Activated CD8-positive, alpha-beta memory T cell treated with anti-CD3 and anti-CD28 coated beads for 4 hours (primary cell): ENCODE data around the gene SDK1.

Experiments
- DNase-seq, 2 donors: peaks; one replicate each; pipeline ENCODE4 v3.0.0-alpha.2; 2020; ENCODE audit warnings: low read depth in 2 of 2

SDK1 gene

GRCh38 chr7:3787717-3788264 lies 486.7 kb downstream of the SDK1 start:
- DNase-seq, result no peak

- DNase-seq, result no peak
Measured at GRCh38 chr7:3790803-3791202, 489.8 kb downstream of the SDK1 start.

- no peak for DNase-seq
Measured at GRCh38 chr7:3791327-3791726, 490.3 kb downstream of the SDK1 start.

- DNase-seq, result no peak
Measured at GRCh38 chr7:3795141-3795540, 494.1 kb downstream of the SDK1 start.

- no peak for DNase-seq
Measured at GRCh38 chr7:3795781-3796180, 494.7 kb downstream of the SDK1 start.

GRCh38 chr7:3805151-3805550 lies 504.1 kb downstream of the SDK1 start:
- DNase-seq, result no peak

- no peak for DNase-seq
Measured at GRCh38 chr7:3806516-3806915, 505.5 kb downstream of the SDK1 start.

GRCh38 chr7:3807824-3808223 lies 506.8 kb downstream of the SDK1 start:
- DNase-seq, result no peak

GRCh38 chr7:3821488-3821887 lies 520.4 kb downstream of the SDK1 start:
- DNase-seq, result no peak

GRCh38 chr7:3825491-3825890 lies 524.4 kb downstream of the SDK1 start:
- DNase-seq, result no peak

- no peak for DNase-seq
Measured at GRCh38 chr7:3832199-3832598, 531.1 kb downstream of the SDK1 start.

GRCh38 chr7:3835109-3835508 lies 534.1 kb downstream of the SDK1 start:
- no peak for DNase-seq

GRCh38 chr7:3836855-3837254 lies 535.8 kb downstream of the SDK1 start:
- DNase-seq, result no peak

- DNase-seq, result no peak
Measured at GRCh38 chr7:3844540-3845151, 543.6 kb downstream of the SDK1 start.

GRCh38 chr7:3846738-3847137 lies 545.7 kb downstream of the SDK1 start:
- no peak for DNase-seq

- DNase-seq, result no peak
Measured at GRCh38 chr7:3847336-3847735, 546.3 kb downstream of the SDK1 start.

- no peak for DNase-seq
Measured at GRCh38 chr7:3859431-3859830, 558.4 kb downstream of the SDK1 start.

GRCh38 chr7:3860932-3861331 lies 559.9 kb downstream of the SDK1 start:
- no peak for DNase-seq

GRCh38 chr7:3861386-3861785 lies 560.3 kb downstream of the SDK1 start:
- no peak for DNase-seq

GRCh38 chr7:3861941-3862340 lies 560.9 kb downstream of the SDK1 start:
- no peak for DNase-seq

- DNase-seq, result no peak
Measured at GRCh38 chr7:3862774-3863173, 561.7 kb downstream of the SDK1 start.

GRCh38 chr7:3866277-3866676 lies 565.2 kb downstream of the SDK1 start:
- DNase-seq, result no peak

- DNase-seq, result no peak
Measured at GRCh38 chr7:3867863-3868262, 566.8 kb downstream of the SDK1 start.
